HTERT RPE-1 (cell line): Measurements from ENCODE around the gene MCM3.

Source experiments
- in situ Hi-C: fragments of 300-500 bp; cut with MboI; formaldehyde crosslinking; loops from 4 replicates; pipeline ENCODE4 v1.14.3; 2020; ENCODE audit warnings: low sequenced_read_pairs

Gene MCM3

DNA sequence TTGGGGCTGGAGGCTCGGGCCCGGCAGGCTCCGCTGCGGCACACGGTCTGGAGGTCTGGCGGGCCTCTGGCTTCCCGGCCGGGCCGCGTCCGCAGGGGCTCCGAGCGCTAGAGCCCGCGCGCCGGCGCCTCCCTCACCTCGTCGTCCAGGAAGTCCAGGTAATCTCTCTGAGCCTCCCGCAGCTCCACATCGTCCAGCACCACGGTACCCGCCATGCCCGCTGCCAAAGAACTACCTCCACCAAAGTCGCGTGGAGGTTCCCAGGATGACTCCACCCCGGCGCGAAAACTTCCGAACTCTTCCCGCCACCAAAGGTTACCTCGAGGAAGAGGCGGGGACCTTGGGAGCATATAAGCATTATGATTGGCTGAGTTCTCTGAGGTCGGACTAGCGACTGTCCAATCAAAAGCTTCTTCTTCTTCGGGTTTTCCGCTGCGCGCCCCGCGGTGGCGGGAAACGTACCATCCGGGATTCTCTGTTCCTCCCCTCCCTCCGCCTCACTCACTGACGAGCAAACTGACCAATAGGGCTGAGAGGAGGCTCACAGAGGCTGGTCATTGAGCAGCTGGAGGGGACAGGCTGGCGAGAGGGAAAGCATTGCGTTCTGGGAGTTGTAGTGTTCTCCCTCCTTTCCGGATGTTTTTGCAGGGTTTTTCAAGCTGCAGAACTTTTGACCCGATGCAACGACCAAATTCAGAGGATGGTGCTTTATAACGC lies at the start of gene MCM3:
Gene MCM3, minus strand, starts transcription at position 283 of the 717 bp plus-strand sequence. Its CDS starts 68 bp downstream, at position 215.
- in situ Hi-C loops, result no loop called here

DNA sequence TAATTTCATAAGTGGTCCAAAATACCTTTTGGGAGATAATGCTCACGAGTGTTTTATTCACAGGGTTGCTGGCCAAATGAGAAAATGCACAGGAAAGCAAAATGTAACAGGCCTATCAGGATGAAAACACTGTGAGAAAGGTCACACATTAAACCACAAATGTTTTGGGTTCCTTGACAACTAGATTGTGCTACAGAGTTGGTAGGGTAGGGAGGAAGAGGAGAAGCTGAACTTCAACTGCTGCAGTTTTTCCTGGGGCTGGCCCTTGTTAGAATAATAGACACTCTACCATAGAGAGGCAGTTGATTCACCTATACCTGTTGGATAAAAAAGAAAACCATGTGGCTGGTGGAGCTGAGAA lies 49.3 kb upstream of the MCM3 start:
- in situ Hi-C loops, result no loop called here

DNA sequence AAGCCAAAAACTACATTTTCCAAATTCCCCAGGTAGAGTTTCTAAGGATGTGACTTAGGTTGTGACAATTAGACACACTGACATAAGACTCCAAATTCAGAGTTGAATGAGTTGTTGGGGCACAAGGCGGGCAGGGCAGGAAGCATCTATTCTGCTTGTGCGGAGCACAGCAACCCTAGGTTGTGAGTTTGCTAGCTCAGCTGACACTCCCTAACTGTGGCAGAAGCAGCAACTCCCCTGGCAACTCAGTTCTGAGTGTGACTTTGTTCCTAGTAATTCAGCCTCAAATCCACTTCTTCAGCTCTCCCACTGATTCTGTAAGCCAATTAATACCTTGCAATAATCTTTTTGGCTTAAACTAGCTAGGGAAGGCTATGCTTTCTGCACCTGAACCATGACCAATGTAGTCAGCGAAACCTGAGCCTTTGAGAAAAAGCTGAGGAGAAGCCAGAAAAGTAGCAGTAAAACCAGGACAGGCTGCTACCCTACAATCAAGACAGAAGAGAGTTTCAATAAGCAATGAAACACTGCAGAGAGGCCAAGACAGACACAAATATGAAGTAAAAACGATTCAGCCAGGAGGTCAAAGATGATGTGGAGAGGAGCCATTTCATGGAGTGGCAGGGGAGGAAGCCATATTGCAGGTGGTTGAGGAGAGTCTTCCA lies 47.4 kb upstream of the MCM3 start:
- in situ Hi-C loops, result no loop called here

DNA sequence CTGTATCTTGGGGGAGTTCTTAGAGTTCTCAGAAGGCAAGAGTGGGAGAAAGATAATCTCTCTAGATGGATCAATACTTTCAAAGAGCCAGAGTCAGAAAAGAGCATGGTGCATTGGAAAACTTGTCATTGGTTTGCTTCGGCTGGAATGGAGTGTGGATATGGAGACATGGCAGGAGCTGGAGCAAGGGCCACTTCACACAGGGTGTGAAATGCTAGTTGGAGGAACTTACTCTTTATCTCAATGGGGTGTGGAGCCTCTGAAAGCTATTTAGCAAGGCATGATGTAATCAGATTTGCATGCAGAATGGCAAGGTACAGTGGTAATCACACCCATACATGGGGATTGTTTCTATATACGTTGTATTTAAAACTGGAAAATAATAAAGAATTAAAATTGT lies 45.9 kb upstream of the MCM3 start:
- in situ Hi-C loops, result no loop called here

DNA sequence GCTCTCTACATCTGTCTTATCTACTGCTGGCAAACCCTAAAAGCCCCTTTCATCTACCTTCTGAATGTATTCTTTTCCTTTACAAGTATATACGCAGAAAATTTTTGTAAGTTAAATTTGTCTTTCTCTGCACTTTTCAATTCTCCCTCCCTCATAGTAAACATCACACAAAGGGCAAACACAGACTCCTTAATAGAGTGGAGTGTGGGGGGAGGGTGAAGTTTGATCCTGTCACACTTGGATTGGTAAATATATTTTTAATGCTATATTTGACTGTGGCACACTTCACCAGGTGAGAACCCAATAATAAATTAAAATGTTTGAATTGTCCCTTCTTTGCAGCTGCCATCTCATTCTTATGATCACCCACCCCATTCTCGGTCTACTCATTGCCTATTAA lies 44.2 kb upstream of the MCM3 start:
- in situ Hi-C loops, result no loop called here

DNA sequence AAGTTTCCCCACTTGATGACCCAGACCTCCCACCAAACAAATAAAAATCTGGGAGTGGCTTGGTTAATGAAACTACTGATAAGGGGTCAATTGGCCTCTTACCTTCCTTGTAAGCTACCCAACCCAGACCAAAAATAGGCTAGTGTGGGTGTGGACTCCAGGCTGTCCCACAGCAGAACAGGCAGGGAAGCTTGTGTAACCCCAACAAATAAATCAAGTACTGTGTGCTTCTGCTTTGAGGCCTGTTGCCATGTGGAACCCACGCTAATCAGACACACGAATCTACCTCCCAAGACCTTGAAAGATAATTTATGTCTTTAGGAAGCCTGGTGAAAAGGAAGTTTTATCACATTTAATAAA lies 43.7 kb upstream of the MCM3 start:
- in situ Hi-C loops, result no loop called here

DNA sequence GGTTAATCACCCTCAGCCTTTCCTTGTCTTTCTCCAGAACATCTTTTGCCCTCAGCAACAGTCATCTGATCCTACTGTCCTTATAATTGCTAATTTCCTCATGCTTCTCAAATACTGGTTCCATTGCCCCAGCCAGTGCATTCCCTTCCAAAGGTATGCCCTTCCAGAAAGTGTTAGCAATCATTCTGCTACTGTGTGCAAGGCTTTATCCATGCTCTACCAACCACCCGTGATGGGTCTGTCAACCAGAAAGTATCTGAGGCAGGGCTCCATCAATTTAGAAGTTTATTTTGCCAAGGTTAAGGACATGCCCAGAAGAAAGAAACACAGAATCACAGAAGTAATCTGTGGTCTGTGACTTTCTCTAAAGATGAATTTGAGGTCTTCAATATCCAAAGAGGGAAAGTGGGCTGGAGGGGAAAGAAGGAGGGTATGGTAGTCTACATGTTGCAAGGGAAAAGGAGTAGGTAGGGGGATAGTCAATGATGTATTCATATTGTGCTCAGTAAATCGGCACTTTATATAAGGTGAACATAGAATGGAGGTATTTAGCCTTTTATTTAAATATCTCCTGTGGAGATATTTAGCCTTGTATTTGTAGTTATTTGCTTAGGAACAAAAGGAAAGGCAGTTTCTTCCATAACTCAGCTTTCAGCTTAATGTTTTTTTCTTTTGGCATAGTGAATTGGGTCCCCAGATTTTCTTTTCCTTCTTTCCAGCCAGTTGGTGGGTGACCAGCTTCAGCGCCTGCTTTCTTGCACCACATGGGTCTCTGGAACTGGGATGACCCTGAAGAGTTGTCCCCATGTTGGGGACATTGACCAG lies 42.2 kb upstream of the MCM3 start:
- in situ Hi-C loops, result no loop called here

DNA sequence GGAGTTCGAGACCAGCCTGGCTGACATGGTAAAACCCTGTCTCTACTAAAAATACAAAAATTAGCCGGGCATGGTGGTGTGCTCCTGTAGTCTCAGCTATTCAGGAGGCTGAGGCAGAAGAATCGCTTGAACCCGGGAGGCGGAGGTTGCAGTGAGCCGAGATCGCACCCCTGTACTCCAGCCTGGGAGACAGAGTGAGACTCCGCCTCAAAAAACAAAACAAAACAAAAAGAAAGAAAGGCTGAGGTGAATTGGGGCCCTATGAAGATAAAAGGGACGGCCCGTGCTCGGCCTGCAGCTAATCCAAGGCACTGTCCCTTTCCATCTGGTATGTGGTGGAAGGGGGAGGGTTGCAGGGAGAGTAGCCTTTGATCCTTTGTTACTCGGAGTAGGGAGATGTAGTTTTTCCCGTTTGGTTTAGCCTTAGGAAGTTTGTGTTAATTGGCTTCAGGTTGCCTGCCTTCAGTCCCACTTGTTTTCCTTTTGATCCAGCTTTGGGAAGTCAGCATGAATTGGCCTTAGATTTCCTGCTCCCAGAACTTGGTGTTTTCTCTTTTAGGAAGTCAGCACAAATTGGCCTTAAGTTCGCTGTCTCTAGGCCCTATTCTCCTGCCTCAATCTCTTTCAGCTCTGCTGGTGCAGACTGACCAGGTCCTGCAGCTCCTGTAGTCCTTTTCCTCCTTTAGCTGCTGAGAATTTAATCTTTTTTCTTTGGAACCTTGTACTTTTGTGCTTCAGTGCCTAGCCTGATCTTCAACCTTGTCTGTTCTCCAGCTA lies 41.3 kb upstream of the MCM3 start:
- in situ Hi-C loops, result no loop called here

DNA sequence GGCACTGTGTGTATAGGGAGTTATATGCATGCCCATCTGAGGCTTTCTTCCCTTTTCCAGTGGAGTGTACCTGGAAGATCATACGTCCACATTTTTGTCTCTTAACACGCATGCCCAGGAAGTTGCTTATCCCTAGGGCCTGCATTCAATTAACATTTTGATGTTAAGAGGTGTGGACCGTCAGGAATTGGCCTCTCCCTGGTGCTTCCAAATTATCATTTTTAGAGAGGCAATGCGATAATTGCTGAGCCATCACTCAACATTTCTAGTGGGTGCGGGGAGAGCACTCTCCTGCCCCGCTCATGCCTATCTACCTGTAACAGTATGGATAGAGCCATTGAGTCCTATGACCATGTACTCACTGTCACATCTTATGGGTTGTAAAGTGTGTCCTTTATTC lies 39.6 kb upstream of the MCM3 start:
- in situ Hi-C loops, result no loop called here

DNA sequence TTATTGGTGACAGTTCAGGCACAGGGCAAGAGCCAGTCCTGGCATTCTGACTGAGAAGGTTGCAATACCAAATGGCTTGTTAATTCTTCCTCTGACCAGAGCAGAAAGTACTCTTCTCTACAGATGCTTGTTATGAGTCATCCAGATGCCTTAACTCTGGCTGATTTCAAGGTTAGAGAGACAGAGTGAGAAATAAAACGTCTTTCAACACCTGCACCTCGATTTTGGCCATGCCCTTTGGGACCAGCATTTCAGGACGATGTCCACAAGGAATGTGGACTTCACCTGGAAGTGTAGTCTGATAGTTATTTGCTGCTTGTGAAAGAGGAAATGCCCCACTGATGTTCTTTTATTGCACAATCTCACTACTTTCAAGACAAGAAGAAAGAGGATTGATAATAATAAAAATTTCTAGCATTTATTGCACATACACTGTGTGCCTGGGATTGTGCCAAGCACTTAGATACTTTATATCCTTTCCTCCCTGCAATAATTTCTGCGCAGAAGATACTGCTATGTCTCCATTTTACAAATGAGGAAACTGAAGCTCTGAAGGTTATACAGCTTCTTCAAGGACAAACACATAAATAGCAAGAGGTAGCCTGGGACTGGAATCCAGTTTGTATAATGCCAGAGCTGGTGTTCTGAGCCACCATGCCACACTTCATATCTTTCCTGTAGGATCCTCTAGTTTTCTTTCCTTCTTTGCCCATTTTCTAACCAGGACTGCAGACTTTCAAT lies 33.5 kb upstream of the MCM3 start:
- in situ Hi-C loops, result no loop called here

DNA sequence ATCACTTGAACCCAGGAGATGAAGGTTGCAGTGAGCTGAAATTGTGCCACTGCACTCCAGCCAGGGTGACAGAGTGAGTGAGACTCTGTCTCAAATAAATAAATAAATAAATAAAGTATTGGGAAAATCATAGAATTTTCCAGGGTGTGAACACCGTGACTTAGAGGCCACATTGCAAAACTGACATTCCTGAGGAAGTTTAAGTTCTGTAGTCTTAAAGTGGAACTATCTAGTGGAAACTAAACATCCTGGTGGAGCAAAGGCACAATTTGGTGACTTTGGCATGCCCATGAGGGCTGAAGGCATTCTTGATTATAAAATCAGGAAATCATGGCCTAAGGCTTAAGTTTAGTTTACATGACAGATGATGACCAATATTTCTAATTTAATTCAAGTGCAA lies 32.7 kb upstream of the MCM3 start:
- in situ Hi-C loops, result no loop called here

DNA sequence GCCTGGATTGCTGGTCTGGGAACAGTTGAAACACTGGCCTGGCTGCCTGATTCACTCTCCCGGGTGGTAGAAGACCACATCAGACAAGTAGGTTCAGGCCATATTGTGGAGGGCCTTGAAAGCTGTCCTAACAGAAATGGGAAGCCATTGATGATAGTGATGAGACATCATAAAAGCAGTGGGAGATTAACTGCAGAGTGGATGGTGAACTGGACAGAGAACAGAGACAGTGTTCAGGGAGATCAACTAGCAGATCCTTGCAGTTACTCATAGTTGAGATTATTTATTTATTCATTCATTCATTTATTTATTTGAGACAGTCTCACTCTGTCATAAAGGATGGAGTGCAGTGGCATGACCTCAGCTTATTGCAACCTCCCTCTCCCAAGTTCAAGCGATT lies 30.2 kb upstream of the MCM3 start:
- in situ Hi-C loops, result no loop called here

DNA sequence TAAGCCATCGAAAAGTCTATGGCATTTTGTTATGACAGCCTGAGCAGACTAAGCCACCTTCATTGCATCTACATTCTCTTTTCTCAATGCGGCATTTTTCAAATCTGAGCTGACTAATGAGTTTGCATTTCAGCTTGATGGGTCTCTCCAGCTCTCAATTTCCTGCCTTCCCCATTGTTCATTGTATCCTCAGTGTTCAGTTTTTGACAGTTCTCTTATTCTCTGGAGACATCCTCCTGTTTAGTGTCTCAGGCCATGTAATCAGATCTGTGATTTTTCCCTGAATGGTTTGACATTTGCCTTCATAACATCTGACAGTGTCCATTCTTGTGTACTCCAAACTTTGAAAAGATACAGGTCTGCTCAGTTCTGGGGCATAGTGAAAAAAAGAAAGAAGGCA lies 27.9 kb upstream of the MCM3 start:
- in situ Hi-C loops, result no loop called here

DNA sequence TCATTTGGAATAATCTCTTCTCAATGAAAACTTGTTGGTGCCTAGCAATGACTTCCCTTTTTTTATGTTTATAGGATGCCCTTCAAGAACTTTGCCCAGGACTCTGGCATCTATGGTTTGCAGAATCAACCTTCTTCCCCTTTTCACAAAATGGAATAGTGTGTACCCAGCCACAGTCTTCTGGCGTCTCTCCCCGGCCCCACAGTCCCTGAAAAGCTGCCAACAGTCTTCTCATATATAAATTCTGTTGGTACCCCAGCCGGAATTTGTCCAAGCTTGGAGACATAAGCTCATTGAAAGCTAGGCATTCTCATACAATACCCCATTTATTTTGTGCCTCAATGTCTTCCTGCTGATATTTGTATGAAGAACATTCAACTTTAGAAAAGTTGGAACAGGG lies 26.4 kb upstream of the MCM3 start:
- in situ Hi-C loops, result no loop called here

DNA sequence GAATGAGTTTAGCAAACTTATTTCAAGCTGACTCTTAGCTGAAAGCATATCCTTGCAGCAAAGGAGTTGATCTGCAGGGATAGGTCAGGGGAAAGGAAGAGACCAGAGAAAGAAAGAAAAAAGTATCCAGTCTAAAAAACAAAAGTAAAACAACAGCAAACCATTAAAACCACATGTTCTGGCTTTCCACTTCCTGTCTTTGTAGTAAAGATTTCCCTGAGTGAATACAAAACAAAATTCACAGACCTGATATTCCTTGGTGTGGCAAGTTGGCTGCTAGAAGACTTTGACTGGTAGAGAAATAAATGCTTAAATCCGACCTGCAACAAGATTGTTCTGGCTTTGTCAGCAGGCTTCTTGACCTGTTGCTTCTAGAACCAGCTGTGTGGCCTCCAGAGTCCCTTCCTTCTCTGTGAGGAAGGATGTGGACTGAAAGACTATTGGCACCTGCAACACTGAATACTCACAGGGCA lies 23.4 kb upstream of the MCM3 start:
- in situ Hi-C loops, result no loop called here

DNA sequence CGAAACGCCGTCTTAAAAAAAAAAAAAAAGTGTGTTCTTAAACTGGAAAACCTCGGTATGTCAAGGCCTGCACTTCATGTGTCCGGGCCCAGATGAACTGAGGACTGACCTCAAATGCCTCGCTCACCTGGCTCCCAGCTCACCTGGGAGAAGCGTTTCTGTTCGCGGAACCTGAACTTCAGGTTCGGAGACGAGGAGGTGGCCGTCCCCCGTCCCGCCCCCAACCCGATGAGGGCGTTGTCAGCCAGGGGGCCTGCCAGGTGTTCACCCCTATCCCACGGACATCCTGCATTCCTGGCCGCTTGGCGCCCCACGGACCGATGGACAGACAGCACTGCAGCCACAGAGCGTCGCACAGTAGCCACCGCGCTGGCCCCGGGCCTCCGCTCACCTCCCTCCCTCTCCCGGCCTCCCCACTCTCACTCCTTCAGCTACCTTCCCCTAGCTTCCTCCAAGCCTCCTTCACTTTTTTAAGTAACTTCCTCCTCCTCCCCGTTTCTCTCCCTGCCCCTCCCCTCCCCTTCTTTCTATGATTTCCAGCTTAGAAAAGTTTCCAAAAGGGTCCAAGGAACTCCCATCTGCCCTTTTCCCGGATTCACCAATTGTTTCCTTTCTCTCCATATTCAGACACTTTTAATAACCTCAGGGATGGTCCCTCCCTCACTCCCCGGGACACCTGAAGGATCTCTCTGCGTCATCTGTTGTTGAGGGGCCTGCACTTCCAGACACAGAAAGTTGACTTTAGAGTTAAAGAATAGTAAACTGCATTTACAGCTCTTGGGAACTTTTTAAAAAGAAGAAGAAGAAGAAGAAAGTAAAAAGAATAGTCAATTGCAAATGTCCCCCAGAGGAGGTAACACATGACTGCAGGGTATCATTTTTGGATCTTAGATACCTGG lies 22.7 kb upstream of the MCM3 start:
- in situ Hi-C loops, result no loop called here

DNA sequence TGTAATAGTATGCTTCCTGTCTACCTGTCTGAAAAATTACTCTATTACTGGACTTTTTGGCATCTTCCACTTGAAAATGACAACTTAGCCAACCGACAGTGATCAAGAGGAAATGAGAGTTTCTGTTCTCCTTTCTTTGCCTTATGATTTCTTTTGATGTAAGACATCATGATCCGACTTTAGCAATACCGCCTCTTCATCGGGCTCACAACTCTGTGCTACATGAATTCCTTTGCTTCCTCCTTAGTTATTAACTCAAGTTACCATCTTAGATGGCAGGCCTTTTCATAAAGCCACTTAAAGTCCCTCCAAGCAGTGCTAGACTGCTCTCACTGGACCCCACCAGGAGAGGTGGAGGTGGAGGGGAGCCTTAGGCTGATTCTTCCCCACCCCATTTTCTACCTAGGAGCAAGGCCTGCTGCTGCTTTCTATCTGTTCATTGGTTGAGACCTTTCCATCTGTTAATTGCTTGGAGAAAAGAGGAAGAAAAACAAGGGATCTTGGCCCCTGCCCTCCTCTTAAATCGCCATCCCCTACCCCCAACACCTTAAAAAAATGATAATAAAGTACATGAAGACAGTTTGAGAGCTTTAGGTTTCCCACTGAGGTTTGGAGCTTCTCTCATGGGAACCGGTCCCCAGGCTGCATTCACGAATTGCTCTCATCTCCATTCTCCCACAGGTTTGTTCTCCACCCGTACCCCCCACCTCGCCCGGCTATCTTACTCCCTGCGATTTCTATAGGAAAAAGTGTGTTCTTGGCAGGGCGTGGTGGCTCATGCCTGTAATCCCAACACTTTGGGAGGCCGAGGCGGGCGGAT lies 21.6 kb upstream of the MCM3 start:
- in situ Hi-C loops, result no loop called here

DNA sequence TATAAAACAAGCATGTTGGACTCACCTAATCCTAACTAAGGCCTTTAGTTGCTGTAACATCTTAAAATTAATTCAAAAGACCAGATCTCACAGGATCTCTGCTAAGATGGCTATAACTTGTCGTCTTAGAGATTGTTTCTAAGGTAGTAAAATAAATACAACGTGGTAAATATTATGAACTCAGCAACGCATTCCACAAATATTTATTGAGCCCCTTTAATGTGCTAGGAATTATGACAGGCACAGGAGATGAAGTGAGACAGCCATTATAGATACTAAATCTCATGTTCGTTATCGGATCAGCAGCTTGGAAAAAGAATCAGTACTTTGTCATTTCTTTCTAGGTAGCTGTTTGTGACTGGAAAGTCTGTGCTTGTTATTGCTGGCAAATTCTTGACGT lies 20.9 kb upstream of the MCM3 start:
- in situ Hi-C loops, result no loop called here

DNA sequence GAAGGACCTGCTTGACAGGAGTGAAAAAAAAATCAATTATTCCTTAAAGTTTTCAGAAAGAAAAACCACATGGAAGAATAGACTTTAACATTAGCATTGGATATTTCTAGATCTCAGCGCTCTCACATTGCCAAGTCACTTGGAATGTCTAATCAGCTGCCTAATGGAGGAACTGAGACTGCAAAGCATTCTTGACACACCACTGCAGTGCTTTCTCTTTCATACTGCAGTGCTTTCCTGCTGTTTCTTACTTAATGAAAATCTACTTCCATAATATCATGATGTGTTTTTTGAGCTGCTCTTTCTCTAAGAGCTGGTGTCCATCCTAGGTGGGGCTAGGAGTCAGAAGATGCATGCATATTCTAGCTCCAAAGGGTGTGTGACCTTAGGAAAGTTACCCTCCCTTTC lies 20.4 kb upstream of the MCM3 start:
- in situ Hi-C loops, result no loop called here
